Liver (tissue), 3 donors: ENCODE results near the gene ALDH1L1.

Source experiments
- ATF3 ChIP-seq: IDR thresholded peaks from 2 replicates; pipeline ENCODE4 v1.6.1; 2016; ENCODE audit warnings: antibody characterized with exemption
- CTCF ChIP-seq: fragments of 150-350 bp; IDR thresholded peaks from 2 replicates; pipeline ENCODE4 v1.5.1; 2017; ENCODE audit warnings: improper control_type of control experiment, low read depth, low read length; ENCODE audit not compliant: missing input control
- JUND ChIP-seq, 2 donors: IDR thresholded peaks; 2 replicates each; pipeline ENCODE4 v1.6.1; 2016; ENCODE audit warnings: antibody characterized with exemption in 2 of 2
- MAX ChIP-seq: IDR thresholded peaks from 2 replicates; pipeline ENCODE4 v1.6.1; 2016; ENCODE audit warnings: antibody characterized with exemption
- RAD21 ChIP-seq, 2 donors: IDR thresholded peaks; 2 replicates each; pipeline ENCODE4 v1.6.1; 2016; ENCODE audit warnings: antibody characterized with exemption in 2 of 2, mild to moderate bottlenecking in 2 of 2
- RXRA ChIP-seq, 2 donors: IDR thresholded peaks; 2 replicates each; pipeline ENCODE4 v1.6.1; 2017 to 2018; ENCODE audit warnings: antibody characterized with exemption in 2 of 2, mild to moderate bottlenecking in 1 of 2
- SP1 ChIP-seq: IDR thresholded peaks from 2 replicates; pipeline ENCODE4 v1.6.1; 2018; ENCODE audit warnings: antibody characterized with exemption, mild to moderate bottlenecking
- TAF1 ChIP-seq: conservative IDR thresholded peaks from 2 replicates; pipeline ENCODE4 v1.6.1; 2016; ENCODE audit warnings: antibody characterized with exemption, mild to moderate bottlenecking
- YY1 ChIP-seq: IDR thresholded peaks from 2 replicates; pipeline ENCODE4 v1.6.1; 2016; ENCODE audit warnings: antibody characterized with exemption, mild to moderate bottlenecking
- donor health status: healthy.
- donor health status: healthy.

GRCh38 chr3:126212250-126212619 is 31.8 kb upstream of the ALDH1L1 start:
- TF ChIP-seq CTCF, result no peak
- TF ChIP-seq JUND (IDR thresholded peaks at IDR 0.05), result no peak
- TF ChIP-seq RAD21 (IDR thresholded peaks at IDR 0.05), result no peak
- TF ChIP-seq MAX, result no peak
- TF ChIP-seq TAF1, result no peak
- TF ChIP-seq ATF3, result no peak
- no peak for TF ChIP-seq YY1
- no peak for TF ChIP-seq SP1
- no peak for TF ChIP-seq RXRA (IDR thresholded peaks at IDR 0.05)
